ENCODE data around the gene MBD6.

Gene MBD6, protein sequence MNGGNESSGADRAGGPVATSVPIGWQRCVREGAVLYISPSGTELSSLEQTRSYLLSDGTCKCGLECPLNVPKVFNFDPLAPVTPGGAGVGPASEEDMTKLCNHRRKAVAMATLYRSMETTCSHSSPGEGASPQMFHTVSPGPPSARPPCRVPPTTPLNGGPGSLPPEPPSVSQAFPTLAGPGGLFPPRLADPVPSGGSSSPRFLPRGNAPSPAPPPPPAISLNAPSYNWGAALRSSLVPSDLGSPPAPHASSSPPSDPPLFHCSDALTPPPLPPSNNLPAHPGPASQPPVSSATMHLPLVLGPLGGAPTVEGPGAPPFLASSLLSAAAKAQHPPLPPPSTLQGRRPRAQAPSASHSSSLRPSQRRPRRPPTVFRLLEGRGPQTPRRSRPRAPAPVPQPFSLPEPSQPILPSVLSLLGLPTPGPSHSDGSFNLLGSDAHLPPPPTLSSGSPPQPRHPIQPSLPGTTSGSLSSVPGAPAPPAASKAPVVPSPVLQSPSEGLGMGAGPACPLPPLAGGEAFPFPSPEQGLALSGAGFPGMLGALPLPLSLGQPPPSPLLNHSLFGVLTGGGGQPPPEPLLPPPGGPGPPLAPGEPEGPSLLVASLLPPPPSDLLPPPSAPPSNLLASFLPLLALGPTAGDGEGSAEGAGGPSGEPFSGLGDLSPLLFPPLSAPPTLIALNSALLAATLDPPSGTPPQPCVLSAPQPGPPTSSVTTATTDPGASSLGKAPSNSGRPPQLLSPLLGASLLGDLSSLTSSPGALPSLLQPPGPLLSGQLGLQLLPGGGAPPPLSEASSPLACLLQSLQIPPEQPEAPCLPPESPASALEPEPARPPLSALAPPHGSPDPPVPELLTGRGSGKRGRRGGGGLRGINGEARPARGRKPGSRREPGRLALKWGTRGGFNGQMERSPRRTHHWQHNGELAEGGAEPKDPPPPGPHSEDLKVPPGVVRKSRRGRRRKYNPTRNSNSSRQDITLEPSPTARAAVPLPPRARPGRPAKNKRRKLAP

DNA sequence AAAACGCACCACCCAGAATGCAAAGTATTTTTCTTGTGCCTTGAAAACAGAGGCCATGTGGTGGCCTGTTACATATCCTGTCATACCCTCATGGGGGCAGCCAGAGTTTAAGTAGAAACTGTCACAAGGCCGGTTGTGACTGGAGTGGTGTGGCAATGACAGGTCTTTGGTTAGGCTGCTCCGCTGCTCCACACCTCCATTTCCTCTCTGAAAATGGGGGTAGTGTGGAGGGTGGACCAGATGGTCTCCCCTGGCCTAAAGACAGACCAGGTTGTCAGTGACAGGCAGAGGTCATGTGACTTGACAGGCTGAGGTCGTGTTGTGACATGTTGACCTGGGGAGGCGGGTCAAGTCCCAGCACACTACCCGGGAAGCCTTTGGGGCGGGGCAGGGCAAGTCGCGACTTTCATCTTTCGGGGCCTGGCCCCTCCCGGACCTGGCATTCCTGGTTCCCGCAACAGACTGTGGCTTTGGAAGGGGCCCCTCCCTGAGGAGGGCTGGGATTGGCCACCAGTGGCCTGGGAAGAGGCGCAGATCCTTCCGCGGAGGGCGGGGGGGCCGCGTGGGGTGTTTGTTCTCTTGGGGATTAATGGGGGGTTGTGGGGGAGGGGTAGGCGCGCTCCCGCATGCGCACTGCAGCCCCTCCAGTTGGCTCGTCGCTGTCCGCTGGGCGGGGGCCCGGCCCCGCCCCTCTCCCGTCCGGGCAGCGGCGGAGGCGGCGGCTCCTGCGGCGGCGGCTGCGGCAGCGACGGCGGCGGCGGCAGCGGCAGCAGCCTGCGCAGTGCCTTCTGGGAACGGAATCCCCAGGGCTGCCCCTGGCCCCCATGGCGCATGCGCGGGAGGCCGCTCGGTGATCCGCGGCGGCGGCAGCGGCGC is at the start of gene MBD6:
Gene MBD6 (plus strand): TSS at position 814 of the 876 bp plus-strand sequence. CDS start 1,480 bp downstream, outside the sequence.
- peak; percentile 68 to 85 for DNase-seq (ENCODE audit: extremely low read depth in 1 of 2, low read depth in 1 of 2)

DNA sequence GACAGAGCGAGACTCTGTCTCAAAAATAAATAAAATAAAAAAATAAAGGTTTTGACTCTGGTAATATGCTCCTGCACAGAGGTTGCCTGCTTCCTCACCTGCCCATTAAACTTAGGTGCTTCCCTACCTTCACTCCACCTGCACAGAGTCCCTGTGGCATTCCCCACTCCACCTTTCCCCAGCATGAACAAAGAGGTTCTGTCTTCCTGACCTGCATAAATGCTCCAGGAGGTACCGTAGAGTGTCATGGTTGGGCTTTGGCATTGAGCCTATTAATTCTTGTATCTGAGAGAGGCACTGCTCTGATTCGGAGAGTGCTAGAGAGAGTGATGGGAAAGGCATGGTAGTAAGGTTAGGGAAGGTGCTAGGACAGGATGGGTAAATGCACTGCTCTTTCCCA is 49.2 kb upstream of the MBD6 start:
- no peak for DNase-seq (ENCODE audit: extremely low read depth in 1 of 2, low read depth in 1 of 2)

DNA sequence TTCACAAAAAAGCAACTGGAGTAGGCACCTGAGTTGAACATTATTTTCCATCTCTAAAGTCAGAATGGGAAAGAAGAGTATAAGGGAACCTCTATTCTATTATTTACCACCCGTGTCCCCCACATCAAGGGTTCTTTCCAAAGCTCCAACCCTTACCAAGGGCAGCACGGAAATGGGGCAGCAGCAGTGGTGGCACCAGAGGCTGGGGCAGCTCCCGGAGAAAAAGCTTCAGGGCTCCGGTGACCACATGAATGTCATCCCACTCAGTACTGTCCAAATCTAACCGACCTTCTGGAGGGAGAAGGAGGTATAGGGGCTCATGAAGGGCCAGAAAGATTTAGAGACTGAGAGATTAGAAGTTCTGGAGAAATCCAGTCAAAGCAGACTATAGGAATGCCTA is 48.7 kb upstream of the MBD6 start:
- DNase-seq (ENCODE audit: extremely low read depth in 1 of 2, low read depth in 1 of 2): no peak

DNA sequence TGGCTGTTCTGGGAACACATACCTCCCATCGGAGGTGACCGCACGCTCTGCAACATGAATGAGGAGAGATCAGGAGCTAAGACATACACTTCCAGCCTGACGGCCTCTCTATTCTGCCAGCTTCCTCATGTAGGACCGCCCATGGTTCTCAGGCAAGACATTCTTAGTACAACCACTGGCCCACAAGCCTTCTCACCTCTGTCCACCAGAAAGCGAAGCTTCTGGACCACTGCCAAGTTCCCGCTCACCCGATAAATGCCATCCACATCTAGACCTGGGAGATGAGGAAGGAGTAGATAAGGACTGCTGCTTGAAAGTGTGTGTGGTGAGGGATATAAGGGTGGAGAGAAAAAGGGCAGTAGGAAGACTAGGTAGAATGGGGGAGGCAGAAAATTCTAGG is 48.2 kb upstream of the MBD6 start:
- no peak for DNase-seq (ENCODE audit: extremely low read depth in 1 of 2, low read depth in 1 of 2)

DNA sequence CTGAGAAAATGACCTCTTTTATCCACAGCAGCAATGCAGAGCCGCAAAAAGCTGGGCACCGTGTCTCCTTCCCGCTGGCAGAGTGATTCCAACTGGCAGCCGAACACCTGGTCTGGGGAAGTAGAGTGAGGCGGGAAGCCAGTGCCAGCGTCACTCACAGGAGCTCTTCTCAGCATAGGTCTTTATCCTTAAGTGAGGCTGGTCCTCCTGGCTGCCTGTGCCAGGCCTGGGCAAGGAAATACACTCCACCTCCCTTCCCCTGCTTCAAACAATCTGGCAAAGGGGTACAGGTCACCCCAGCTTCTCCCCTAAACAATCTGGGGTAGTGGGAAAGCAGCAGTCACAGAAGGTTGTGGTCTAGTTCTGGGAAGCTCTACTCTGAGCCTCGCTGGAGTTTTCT is 47.8 kb upstream of the MBD6 start:
- DNase-seq (ENCODE audit: extremely low read depth in 1 of 2, low read depth in 1 of 2): no peak

DNA sequence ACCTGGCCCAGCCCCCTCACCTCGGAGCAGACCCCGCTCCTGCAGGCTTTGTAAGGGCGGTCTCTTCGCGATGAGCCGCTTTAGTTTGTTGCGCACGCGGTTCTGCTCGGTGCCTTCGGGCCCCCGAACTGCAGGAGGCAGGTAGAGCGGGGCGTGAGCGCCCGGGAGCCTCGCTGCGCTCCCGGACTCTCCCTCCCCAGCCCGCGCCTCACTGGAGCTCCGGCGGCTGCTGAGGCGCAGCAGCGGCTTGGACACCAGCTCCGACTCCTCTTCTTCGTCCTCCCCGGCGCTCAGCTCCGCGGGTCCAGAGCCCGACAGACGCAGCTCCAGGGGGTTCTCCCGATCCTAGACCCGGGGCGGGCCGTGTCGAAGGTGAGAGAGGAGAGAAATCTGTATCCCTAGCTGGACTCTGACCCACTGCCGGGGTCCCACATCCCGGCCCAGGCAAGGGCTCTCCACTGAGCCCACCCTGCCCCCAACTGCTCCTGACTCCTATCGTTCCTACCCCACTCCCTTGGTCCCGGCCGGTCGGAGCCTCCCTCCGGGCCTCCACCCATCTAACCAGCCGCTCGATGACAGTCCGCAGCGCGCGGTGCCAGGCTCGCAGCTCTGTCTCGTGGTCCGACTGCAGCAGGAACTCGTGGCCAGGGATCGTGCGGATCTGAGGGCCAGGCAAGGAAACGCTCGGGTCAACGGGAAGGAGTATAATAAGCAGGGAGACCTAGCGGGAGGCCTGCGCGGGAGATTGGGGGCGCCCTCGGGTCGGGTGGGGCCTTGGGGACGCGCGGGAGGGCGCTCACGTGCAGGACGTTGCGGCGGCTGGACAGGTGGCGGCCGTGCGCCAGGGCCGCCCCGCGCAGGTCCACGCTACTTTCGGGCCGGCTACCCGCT is 47.1 kb upstream of the MBD6 start:
- no peak for DNase-seq (ENCODE audit: extremely low read depth in 1 of 2, low read depth in 1 of 2)

DNA sequence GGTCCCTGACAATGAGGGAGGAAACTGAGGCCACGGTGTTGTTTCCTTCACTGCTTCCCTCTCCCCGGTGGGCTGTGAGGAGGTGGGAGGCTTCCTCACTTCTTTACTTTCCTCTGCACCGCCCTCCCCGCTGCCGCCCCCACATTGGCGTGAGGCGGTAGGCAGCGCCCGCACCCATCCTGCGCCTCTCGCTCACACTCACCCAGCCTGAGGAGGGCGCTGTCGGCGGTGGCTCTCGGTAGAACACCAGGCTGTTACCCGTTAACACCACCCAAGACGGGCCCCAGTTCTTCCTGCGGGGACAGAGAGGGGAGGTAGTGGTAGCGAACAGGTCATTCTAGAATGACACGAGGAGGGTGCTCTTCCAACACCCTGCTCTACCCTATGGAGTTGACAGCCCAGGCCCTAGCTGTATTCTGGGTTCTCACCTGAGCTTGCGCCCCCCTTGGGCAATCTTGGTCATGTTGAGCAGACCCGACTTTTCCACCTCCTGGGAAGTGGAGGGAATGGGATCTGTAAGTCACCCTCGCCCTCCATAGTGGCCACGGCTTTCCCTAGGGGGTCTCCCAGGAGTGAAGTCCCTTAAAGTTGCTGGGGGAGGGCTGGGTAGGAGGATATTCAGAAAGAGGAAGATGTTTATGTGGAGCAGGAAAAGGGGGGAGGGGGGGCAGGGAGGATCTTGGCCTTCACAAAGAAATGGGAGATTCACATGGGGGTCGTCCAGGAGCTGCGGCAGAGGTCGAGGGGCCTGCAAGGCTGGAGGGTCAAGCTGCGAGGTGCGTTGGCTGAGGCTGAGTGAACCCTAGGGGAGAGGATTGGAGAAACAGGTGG is 46.2 kb upstream of the MBD6 start:
- DNase-seq (ENCODE audit: extremely low read depth in 1 of 2, low read depth in 1 of 2): no peak

DNA sequence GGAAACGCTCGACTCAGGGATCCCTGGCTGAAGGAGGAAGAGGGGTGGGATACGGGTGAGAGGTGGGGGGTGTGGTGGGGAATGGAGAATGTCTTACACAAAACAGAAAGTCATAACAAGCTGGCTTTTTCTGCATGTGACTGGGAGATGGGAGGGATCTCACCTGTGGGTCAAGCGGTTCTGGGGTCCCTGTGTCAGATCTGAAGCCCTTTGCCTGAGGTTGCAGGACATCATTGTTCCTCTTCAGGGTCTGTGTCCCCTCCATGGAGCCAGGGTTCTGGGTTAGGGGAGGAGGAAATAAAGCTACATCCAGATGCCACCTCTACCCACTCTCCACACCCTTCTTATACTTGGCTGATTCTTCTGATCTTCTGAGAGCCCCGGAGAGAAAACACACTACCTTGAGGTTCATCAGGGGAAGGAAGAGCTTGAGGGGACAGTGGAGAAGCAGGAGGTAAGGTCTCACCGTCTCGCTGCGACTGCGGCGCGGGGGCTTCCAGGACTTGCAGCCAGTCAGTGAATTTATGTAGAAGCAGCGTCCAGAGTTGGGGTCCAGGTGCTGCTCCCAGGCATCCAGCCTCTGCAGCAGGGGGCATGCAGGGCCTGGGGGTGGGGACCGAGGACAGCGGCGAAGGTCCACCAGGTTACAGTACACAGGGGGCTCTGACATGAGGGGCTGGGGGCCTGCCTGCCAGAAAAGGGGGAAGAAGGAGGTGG is 45.5 kb upstream of the MBD6 start:
- no peak for DNase-seq (ENCODE audit: extremely low read depth in 1 of 2, low read depth in 1 of 2)

DNA sequence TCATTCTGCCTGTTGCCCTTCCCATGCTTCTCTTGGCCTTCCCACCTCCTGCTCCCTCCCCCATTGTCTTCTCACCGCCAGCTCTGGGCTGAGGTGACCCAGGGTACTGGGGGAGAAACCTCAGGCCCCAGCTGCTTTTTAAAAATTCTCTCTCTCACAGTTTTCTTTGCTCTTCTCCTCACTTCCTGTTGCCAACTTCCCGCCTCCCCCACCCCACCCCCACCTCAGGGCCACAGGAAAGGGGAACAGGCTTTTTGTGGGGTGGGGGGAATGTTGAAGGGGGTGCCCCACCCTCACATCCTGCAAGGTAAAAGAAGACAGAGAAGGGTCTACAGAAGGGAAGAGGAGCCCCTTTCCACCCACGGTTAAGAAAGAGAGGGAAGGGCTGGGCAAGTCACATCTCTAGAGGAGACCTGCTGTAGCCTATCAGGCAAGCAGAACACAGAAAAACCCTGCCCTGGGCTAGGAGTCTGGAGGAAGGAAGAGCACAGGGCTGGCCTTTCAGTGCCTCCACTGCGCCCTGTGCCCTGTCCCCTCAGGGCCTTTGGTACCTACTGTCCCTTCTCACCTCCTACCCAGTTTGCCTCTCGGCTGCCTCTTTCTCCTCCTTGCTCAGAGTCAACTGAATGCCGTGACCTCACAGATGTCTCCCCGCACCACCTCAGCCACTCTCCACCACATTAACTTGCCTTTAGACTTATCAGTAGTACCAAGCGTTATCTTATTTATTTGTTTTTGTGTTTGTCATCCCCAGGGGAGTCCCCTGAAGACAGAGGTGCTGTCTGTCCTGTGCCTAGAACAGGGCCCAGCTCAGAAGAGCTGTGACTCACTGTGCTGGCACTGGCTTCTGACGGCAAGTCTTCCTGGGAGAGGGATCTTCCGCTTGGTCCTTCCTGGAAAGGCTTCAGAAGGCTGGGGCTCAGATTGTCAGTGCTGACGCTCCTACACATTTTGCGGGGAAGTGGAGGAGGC is 44.6 kb upstream of the MBD6 start:
- DNase-seq (ENCODE audit: extremely low read depth in 1 of 2, low read depth in 1 of 2): no peak

DNA sequence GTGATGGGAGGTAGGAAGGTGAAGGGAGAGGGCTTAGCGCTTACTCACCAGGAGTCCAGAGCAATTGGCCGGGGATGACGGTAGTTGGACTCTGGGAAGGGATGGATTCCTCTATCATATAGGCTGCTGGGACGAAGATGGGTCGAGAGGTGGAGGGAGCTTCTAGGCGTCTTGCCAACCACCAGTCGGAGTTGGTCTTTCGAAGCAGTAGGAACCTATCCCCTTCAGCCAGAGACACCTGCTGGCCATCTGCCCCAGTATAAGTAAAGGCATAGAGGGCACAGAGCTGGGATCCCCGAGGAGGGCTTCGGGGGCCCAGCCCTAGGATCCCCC is 43.6 kb upstream of the MBD6 start:
- DNase-seq (ENCODE audit: extremely low read depth in 1 of 2, low read depth in 1 of 2): no peak

DNA sequence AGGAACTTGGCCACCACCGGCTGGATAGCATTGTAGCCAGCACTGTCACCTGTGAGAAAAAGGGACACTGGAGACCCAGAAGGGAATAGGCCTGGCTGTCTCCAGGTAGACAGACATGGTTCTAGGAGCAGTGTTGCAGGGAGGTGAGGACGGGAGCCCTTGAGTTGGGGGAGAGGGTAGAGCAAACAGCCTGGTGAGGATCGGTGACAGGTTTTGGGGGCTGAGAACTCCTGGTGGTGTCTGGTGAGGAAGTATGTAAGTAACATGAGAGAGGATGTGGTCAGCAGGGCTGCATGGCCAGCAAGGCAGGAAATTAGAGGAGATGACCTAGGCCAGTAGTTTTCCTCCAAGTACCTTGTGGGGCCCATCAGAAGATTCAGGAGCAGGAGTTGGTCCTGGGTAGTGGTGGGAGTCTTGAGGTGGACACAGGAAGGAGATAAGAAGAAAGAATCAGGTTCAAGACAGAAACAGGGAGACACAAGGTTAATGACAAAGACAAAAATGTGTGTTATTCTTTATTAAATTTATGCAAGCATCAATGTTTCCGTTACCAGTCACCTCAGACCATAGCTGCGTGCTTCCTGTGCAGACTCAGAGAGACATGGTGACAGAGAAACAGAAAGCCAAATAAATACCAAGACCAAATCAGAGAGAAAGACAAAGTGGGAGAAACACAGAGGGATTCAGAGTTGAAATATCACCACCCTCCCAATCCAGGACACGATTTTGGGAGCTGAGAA is 43.1 kb upstream of the MBD6 start, which contains the start of gene ARHGAP9:
Gene ARHGAP9 (minus strand): TSS at position 491 of the 740 bp plus-strand sequence. CDS start 460 bp downstream, at position 31.
- DNase-seq (ENCODE audit: extremely low read depth in 1 of 2, low read depth in 1 of 2): no peak

DNA sequence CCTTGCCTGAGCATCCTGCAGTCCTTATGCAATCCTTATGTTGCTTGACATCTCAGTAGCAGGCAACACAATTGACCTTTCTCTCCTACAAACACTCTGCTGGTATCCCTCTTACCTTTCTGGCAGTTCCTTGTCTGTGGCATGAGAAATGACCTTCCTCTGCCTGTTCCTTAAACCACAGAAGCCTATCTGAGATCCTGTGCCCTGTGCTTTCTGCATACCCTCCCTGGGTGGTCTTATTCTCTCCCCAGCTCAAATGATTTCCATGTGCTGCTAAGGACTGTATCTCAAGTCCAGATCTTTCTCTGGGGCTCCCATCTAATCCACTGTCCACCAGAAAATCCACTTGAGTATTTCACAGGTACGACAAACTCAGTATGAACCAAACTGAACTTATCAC is 41.0 kb upstream of the MBD6 start:
- DNase-seq (ENCODE audit: extremely low read depth in 1 of 2, low read depth in 1 of 2): no peak

DNA sequence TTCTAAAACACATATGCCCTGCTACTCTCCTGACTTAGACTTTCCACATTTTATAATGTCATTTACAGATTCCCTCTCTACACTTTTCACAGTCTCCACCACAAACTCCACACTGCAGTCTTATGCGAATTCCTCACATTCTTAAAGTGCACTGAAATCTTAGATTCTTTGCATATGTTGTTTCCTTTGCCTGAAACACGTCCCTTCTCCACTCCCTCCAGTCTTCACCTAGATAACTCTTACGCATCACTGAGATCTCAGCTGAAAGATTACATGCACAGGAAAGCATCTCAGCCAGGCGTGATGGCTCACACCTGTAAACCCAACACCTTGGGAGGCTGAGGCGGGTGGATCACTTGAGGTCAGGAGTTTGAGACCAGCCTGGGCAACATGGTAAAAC is 39.2 kb upstream of the MBD6 start:
- DNase-seq (ENCODE audit: extremely low read depth in 1 of 2, low read depth in 1 of 2): no peak

DNA sequence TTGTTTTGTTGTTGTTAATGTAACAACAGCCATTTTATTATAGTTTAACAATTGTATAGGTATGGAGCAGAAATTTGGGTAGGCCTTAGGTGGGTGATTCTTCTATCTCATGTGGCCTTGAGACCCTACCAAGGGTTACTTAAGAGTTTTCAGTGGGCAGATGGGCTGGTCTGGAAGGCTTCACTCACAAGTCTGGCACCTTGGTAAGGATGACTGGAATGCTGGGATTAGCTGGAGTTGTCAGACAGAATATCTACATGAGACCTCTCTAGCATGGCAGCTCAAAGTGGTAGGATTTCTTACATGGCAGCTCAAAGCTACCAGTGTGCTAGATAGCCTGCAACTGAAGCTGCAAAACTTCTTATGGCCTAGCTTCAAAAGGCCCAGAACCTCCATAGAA is 36.9 kb upstream of the MBD6 start:
- no peak for DNase-seq (ENCODE audit: extremely low read depth in 1 of 2, low read depth in 1 of 2)

DNA sequence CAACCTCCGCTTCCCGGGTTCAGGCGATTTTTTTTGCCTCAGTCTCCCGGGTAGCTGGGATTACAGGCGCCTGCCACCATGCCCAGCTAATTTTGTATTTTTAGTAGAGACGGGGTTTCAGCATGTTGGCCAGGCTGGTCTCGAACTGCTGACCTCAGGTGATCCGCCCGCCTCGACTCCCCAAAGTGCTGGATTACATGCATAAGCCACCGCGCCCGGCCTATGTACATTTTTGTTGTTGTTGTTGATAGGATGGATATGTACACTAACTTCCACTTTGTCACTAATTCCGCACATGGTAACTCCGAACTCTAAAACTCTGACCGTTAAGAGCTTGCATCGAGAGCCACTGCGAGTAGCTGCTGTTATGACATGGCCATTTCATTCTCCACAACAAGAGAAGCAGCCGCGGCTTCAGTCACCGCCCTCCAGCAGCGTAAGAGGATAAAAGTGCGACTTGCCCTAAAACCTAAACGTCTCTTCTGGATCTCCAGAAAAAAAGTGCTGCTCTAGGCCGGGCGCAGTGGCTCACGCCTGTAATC is 35.5 kb upstream of the MBD6 start:
- no peak for DNase-seq (ENCODE audit: extremely low read depth in 1 of 2, low read depth in 1 of 2)

All from activated CD8-positive, alpha-beta memory T cell treated with anti-CD3 and anti-CD28 coated beads for 1 hour (primary cell).